Naive B cell (primary cell): Measurements from ENCODE around the gene RPL35. TPM values are rescaled to one million over a fixed set of nuclear protein-coding genes. Genes with fewer than 3 reads are reported as not detected.
"Not testable (repeated sequence)": the region's sequence is repeated elsewhere in the genome, so short reads cannot be mapped to it uniquely, and the experiment has no call there.

ENCODE experiments used
- ATAC-seq, 2 donors: fragments of 150-1000 bp; cut with Tn5 transposase; 2 replicates each; pipeline ENCODE4 v1.10.0; 2021; ENCODE audit warnings: low read depth in 2 of 2, mild to moderate bottlenecking in 2 of 2, moderate library complexity in 2 of 2
- DNase-seq: peaks from one replicate; pipeline ENCODE4 v3.0.0; 2022
- H3K27ac Mint-ChIP-seq, 6 donors: one replicate each; pipeline ENCODE4 v1.8.0; 2020 to 2022; ENCODE audit warnings: mild to moderate bottlenecking in 6 of 6, mixed read lengths in 6 of 6, moderate library complexity in 5 of 6, inconsistent platforms in 2 of 6
- H3K27me3 Mint-ChIP-seq, 3 donors: one replicate each; pipeline ENCODE4 v1.8.0; 2021 to 2022; ENCODE audit warnings: mixed read lengths in 3 of 3, mild to moderate bottlenecking in 1 of 3
- H3K36me3 Mint-ChIP-seq, 2 donors: one replicate each; pipeline ENCODE4 v1.8.0; 2020 to 2022; ENCODE audit warnings: mixed read lengths in 2 of 2, inconsistent platforms in 1 of 2, mild to moderate bottlenecking in 1 of 2
- H3K4me1 Mint-ChIP-seq, 3 donors: one replicate each; pipeline ENCODE4 v1.8.0; 2020 to 2022; ENCODE audit warnings: mixed read lengths in 3 of 3, inconsistent platforms in 1 of 3, mild to moderate bottlenecking in 1 of 3, moderate library complexity in 1 of 3
- H3K4me3 Mint-ChIP-seq, 8 donors: one replicate each; pipeline ENCODE4 v1.8.0; 2020 to 2022; ENCODE audit warnings: mild to moderate bottlenecking in 8 of 8, mixed read lengths in 8 of 8, moderate library complexity in 8 of 8, inconsistent platforms in 2 of 8
- H3K9me3 Mint-ChIP-seq, 7 donors: one replicate each; pipeline ENCODE4 v1.8.0; 2020 to 2022; ENCODE audit warnings: mixed read lengths in 7 of 7, mild to moderate bottlenecking in 5 of 7, inconsistent platforms in 2 of 7, moderate library complexity in 1 of 7
- polyA plus RNA-seq, 6 donors: library from polyadenylated mRNA; unstranded; fragments of 300-500 nt; fragmentation: Illumina TruSeq; gene quantifications; one replicate each; pipeline ENCODE4 v1.2.3, GENCODE V29; 2021; ENCODE audit warnings: low read depth in 6 of 6

RPL35 gene
- polyA plus RNA-seq, 6 donors from 2014 or later = 1,156 to 2,054 (median 1,907) TPM

- H3K9me3 Mint-ChIP-seq = no peaks in the 10 kb centered on the region
- H3K36me3 Mint-ChIP-seq = no peaks in the 10 kb centered on the region
- H3K27me3 Mint-ChIP-seq = peaks cover 12 to 19% (median 15%) of the 10 kb centered on the region in 3 donors
- H3K4me1 Mint-ChIP-seq = peaks cover 0 to 4% (median 3%) of the 10 kb centered on the region in 3 donors
- H3K27ac Mint-ChIP-seq = peak overlapping the region in 1 of 6 donors; percentile 51
- ATAC-seq (no peak), DNase-seq (no peak)
- peak overlapping the region in 1 of 8 donors; percentile 53 for H3K4me3 Mint-ChIP-seq
These were observed 22.0 kb downstream of the RPL35 start for GRCh38 chr9:124839612-124840299.

- H3K27ac Mint-ChIP-seq, H3K36me3 Mint-ChIP-seq, DNase-seq, ATAC-seq, H3K4me1 Mint-ChIP-seq, H3K9me3 Mint-ChIP-seq: not testable (repeated sequence)
- peaks cover 15 to 19% (median 18%) of the 10 kb centered on the region in 3 donors for H3K27me3 Mint-ChIP-seq
- peak overlapping the region in 1 of 8 donors; percentile 43 for H3K4me3 Mint-ChIP-seq
These were observed 23.0 kb downstream of the RPL35 start for GRCh38 chr9:124838567-124839275.

- not testable (repeated sequence) for ATAC-seq
These were observed 23.6 kb downstream of the RPL35 start for GRCh38 chr9:124838132-124838531.

GRCh38 chr9:124835026-124835557 is 26.7 kb downstream of the RPL35 start:
- ATAC-seq = no peak
- Mint-ChIP-seq H3K27ac (peak overlapping the region in 1 of 6 donors; percentile 21), H3K4me3 (no peak overlapping the region), H3K27me3 (peaks cover 18 to 20% (median 19%) of the 10 kb centered on the region in 3 donors), H3K4me1 (peaks cover 0 to 3% (median 0%) of the 10 kb centered on the region in 3 donors), H3K9me3 (no peaks in the 10 kb centered on the region), H3K36me3 (no peaks in the 10 kb centered on the region)
- DNase-seq = no peak

More at GRCh38 chr9:124838132-124838531, 23.6 kb downstream of the RPL35 start:
- H3K27me3 Mint-ChIP-seq = peaks cover 15 to 19% (median 18%) of the 10 kb centered on the region in 3 donors
- not testable (repeated sequence) for H3K9me3 Mint-ChIP-seq, DNase-seq, H3K36me3 Mint-ChIP-seq, H3K4me1 Mint-ChIP-seq, H3K27ac Mint-ChIP-seq
- H3K4me3 Mint-ChIP-seq = peak overlapping the region in 1 of 8 donors; percentile 43

- Mint-ChIP-seq H3K9me3 (no peaks in the 10 kb centered on the region), H3K27ac (peak overlapping the region in 1 of 6 donors; percentile 37), H3K27me3 (peaks cover 18 to 20% (median 19%) of the 10 kb centered on the region in 3 donors), H3K36me3 (no peaks in the 10 kb centered on the region), H3K4me3 (peak overlapping the region in 1 of 8 donors; percentile 72), H3K4me1 (peaks cover 0 to 3% (median 0%) of the 10 kb centered on the region in 3 donors)
- no peak for ATAC-seq
- no peak for DNase-seq
These were observed 27.2 kb downstream of the RPL35 start for GRCh38 chr9:124834591-124834990.

- DNase-seq = no peak
- H3K27me3 Mint-ChIP-seq = peaks cover 6 to 12% (median 6%) of the 10 kb centered on the region in 3 donors
- H3K36me3 Mint-ChIP-seq = no peaks in the 10 kb centered on the region
- no peaks in the 10 kb centered on the region for H3K9me3 Mint-ChIP-seq
- no peak for ATAC-seq
- H3K27ac Mint-ChIP-seq = no peak overlapping the region
- peaks cover 4 to 8% (median 5%) of the 10 kb centered on the region in 3 donors for H3K4me1 Mint-ChIP-seq
- H3K4me3 Mint-ChIP-seq = no peak overlapping the region
These were observed 30.0 kb downstream of the RPL35 start for GRCh38 chr9:124831642-124832364.

- Mint-ChIP-seq H3K4me1 (peaks cover 4 to 8% (median 5%) of the 10 kb centered on the region in 3 donors), H3K27ac (peak overlapping the region in 3 of 6 donors; percentile 47 to 72 (median 53)), H3K9me3 (no peaks in the 10 kb centered on the region), H3K36me3 (no peaks in the 10 kb centered on the region), H3K27me3 (peaks cover 3 to 9% (median 6%) of the 10 kb centered on the region in 3 donors), H3K4me3 (no peak overlapping the region)
- ATAC-seq (no peak), DNase-seq (no peak)
These were observed 31.2 kb downstream of the RPL35 start for GRCh38 chr9:124830593-124830992.

GRCh38 chr9:124829334-124829669 is 32.5 kb downstream of the RPL35 start:
- no peak for DNase-seq

GRCh38 chr9:124828489-124829333 is 33.0 kb downstream of the RPL35 start:
- H3K27ac Mint-ChIP-seq = peak overlapping the region in 1 of 6 donors; percentile 80
- DNase-seq (no peak), ATAC-seq (no peak)
- no peaks in the 10 kb centered on the region for H3K9me3 Mint-ChIP-seq
- H3K4me3 Mint-ChIP-seq = no peak overlapping the region
- H3K27me3 Mint-ChIP-seq = peaks cover 0 to 5% (median 0%) of the 10 kb centered on the region in 3 donors
- peaks cover 4 to 8% (median 5%) of the 10 kb centered on the region in 3 donors for H3K4me1 Mint-ChIP-seq
- no peaks in the 10 kb centered on the region for H3K36me3 Mint-ChIP-seq

More at GRCh38 chr9:124829334-124829669, 32.5 kb downstream of the RPL35 start:
- H3K27ac Mint-ChIP-seq = no peak overlapping the region
- no peak overlapping the region for H3K4me3 Mint-ChIP-seq
- no peaks in the 10 kb centered on the region for H3K36me3 Mint-ChIP-seq
- peaks cover 0 to 5% (median 3%) of the 10 kb centered on the region in 3 donors for H3K27me3 Mint-ChIP-seq
- no peaks in the 10 kb centered on the region for H3K9me3 Mint-ChIP-seq
- ATAC-seq = no peak
- H3K4me1 Mint-ChIP-seq = peaks cover 4 to 8% (median 5%) of the 10 kb centered on the region in 3 donors

- no peaks in the 10 kb centered on the region for H3K36me3 Mint-ChIP-seq
- ATAC-seq = no peak
- peak overlapping the region in 1 of 6 donors; percentile 70 for H3K27ac Mint-ChIP-seq
- H3K27me3 Mint-ChIP-seq = peaks cover 0 to 23% (median 0%) of the 10 kb centered on the region in 3 donors
- no peaks in the 10 kb centered on the region for H3K9me3 Mint-ChIP-seq
- H3K4me3 Mint-ChIP-seq = no peak overlapping the region
- no peaks in the 10 kb centered on the region for H3K4me1 Mint-ChIP-seq
- no peak for DNase-seq
These were observed 40.8 kb downstream of the RPL35 start for GRCh38 chr9:124820698-124821623.

- Mint-ChIP-seq H3K4me3 (no peak overlapping the region), H3K4me1 (no peaks in the 10 kb centered on the region), H3K36me3 (no peaks in the 10 kb centered on the region), H3K27me3 (peaks cover 0 to 23% (median 0%) of the 10 kb centered on the region in 3 donors), H3K27ac (no peak overlapping the region), H3K9me3 (no peaks in the 10 kb centered on the region)
- DNase-seq (no peak), ATAC-seq (no peak)
These were observed 43.1 kb downstream of the RPL35 start for GRCh38 chr9:124818431-124819281.
